Keratinocyte (primary cell): ENCODE results near the gene MAT1A. TPM values are rescaled to one million over a fixed set of nuclear protein-coding genes. Genes with fewer than 3 reads are reported as not detected.

ENCODE experiments used
- DNase-seq: peaks from one replicate; pipeline ENCODE4 v3.0.0-alpha.2; 2011; ENCODE audit warnings: low read depth, missing footprints, low spot score
- FAIRE-seq: peaks from 2 replicates; lab custom pipeline; 2011; peaks lifted over from hg19 to GRCh38; lab: Jason Lieb, UNC
- H2AFZ ChIP-seq: 2 replicates; pipeline ENCODE4 v1.6.0; 2012; ENCODE audit warnings: low read length, control low read depth, inconsistent platforms; ENCODE audit not compliant: control insufficient read depth
- H3K27ac ChIP-seq: 2 replicates; pipeline ENCODE4 v1.5.1; 2011; ENCODE audit warnings: low read length; ENCODE audit not compliant: control insufficient read depth, insufficient read depth
- H3K27me3 ChIP-seq: 3 replicates; pipeline ENCODE4 v1.6.0; 2011; ENCODE audit warnings: low read length; ENCODE audit not compliant: control insufficient read depth, insufficient read depth; ENCODE audit errors: extremely low read depth
- H3K36me3 ChIP-seq, 2 experiments: 2 replicates in 1 of 2; 3 replicates in 1 of 2; pipeline ENCODE4 v1.5.1; 2011; ENCODE audit warnings: low read length in 2 of 2, mild to moderate bottlenecking in 1 of 2; ENCODE audit not compliant: control insufficient read depth in 2 of 2, insufficient read depth in 2 of 2; ENCODE audit errors: extremely low read depth in 1 of 2
- H3K4me1 ChIP-seq: 3 replicates; pipeline ENCODE4 v1.5.1; 2011; ENCODE audit warnings: low read length; ENCODE audit not compliant: control insufficient read depth, insufficient read depth; ENCODE audit errors: extremely low read depth
- H3K4me2 ChIP-seq: 3 replicates; pipeline ENCODE4 v1.6.0; 2011; ENCODE audit warnings: low read depth, low read length; ENCODE audit not compliant: control insufficient read depth, insufficient read depth; ENCODE audit errors: extremely low read depth
- H3K4me3 ChIP-seq, 3 experiments: fragments of 200-600 bp in 1 of 3; sonication (generic) in 1 of 3; 2 replicates in 2 of 3; 3 replicates in 1 of 3; pipeline ENCODE4 v1.5.1; 2011 to 2016; ENCODE audit warnings: low read length in 3 of 3, mild to moderate bottlenecking in 3 of 3, control low read depth in 2 of 3, inconsistent platforms in 1 of 3, low read depth in 1 of 3, mixed read lengths in 1 of 3, mixed run types in 1 of 3, moderate library complexity in 1 of 3; ENCODE audit not compliant: control insufficient read depth in 2 of 3, insufficient read depth in 2 of 3; ENCODE audit errors: extremely low read depth in 1 of 3
- H3K79me2 ChIP-seq: 2 replicates; pipeline ENCODE4 v1.6.0; 2012; ENCODE audit warnings: low read length; ENCODE audit not compliant: control insufficient read depth, insufficient read depth
- H3K9ac ChIP-seq: 3 replicates; pipeline ENCODE4 v1.6.0; 2011; ENCODE audit warnings: low read length; ENCODE audit not compliant: control insufficient read depth, insufficient read depth; ENCODE audit errors: extremely low read depth
- H3K9me1 ChIP-seq: 3 replicates; pipeline ENCODE4 v1.6.0; 2011; ENCODE audit warnings: low read length; ENCODE audit not compliant: control insufficient read depth, insufficient read depth; ENCODE audit errors: extremely low read depth
- H3K9me3 ChIP-seq: 2 replicates; pipeline ENCODE4 v1.5.1; 2012; ENCODE audit warnings: low read depth, low read length; ENCODE audit not compliant: control insufficient read depth
- H4K20me1 ChIP-seq: 3 replicates; pipeline ENCODE4 v1.6.0; 2011; ENCODE audit warnings: low read length; ENCODE audit not compliant: control insufficient read depth, insufficient read depth; ENCODE audit errors: extremely low read depth
- EZH2 ChIP-seq: IDR thresholded peaks from one replicate; pipeline ENCODE4 v1.6.1; 2012; ENCODE audit warnings: inconsistent platforms, mild to moderate bottlenecking, low read length, moderate library complexity
- dilution Hi-C: fragments of 300-500 bp; cut with MboI; formaldehyde crosslinking; loops from one replicate; pipeline ENCODE4 v1.7.0; 2020; ENCODE audit warnings: low sequenced_read_pairs; ENCODE audit not compliant: extremely low pct_ligation_motif_present
- polyA plus RNA-seq, 5 experiments: library from polyadenylated mRNA; depleted of rRNA in 3 of 5; stranded (reverse) in 3 of 5; stranded (forward) in 1 of 5; unstranded in 1 of 5; fragments of >200 nt; gene quantifications; 1 replicate in 1 of 5; 2 replicates in 3 of 5; 3 replicates in 1 of 5; pipeline versions ENCODE4 v1.2.1 to v1.2.3, GENCODE V29; 2011 to 2012; ENCODE audit warnings: missing spikeins in 2 of 5, low read depth in 1 of 5, low replicate concordance in 1 of 5
- TF ChIP-seq, protein P1 (sequence below), 3 experiments: IDR thresholded peaks in 1 of 3; conservative IDR thresholded peaks in 1 of 3; optimal IDR thresholded peaks in 1 of 3; 2 replicates in 2 of 3; 3 replicates in 1 of 3; pipeline versions ENCODE3 to v1.5.1; 2011; ENCODE audit warnings: low read length in 3 of 3, mild to moderate bottlenecking in 3 of 3, moderate library complexity in 2 of 3, control low read depth in 1 of 3, inconsistent platforms in 1 of 3; ENCODE audit not compliant: insufficient read depth in 2 of 3; ENCODE audit errors: extremely low read depth in 1 of 3

Gene MAT1A
- polyA plus RNA-seq, 1 donor (not counting 4 experiments of a cell fraction or from before 2014, with no cell fraction given), result 0.37 TPM

DNA sequence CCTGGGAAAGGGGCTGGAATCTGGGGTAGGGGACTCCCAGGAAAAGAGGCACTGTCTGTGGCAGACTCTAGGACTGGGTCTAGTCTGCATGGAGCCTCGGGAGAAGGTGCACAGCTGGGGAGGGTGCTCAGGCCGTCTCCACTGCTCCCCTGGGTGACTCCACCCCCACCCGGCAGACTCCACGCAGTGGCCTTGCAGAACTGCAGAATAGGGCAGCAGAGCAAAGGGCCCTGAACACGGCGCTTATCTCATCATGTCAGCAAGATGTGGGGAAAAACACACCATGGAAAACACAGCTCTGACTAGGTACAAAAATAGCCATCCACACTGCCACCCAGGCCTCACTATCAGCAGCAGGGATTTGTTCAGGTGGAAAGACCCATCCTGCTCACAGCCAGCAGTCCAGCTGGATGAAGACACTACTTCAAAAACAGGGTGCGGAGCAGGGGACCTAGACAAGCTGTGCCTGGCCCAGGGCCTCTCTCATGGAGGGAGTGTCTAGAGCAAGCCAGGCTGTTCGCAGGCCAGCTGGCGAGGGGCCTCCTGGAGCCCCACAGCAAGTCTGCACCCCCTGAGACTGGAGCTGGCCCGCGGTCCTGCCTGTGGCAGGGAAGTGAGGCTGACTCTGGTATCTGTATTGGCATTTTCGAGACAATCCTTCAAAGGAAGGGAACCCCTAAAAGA, 11.7 kb downstream of the MAT1A start:
- H3K9me1 ChIP-seq, result no peaks in the 10 kb centered on the region
- dilution Hi-C loops, result no loop called here
- no peaks in the 10 kb centered on the region for H4K20me1 ChIP-seq
- no peak overlapping the region for H3K4me2 ChIP-seq
- DNase-seq (no peak), FAIRE-seq (no peak)
- no peak overlapping the region for H3K27ac ChIP-seq
- TF ChIP-seq EZH2, result no peak
- TF ChIP-seq, protein P1, sequence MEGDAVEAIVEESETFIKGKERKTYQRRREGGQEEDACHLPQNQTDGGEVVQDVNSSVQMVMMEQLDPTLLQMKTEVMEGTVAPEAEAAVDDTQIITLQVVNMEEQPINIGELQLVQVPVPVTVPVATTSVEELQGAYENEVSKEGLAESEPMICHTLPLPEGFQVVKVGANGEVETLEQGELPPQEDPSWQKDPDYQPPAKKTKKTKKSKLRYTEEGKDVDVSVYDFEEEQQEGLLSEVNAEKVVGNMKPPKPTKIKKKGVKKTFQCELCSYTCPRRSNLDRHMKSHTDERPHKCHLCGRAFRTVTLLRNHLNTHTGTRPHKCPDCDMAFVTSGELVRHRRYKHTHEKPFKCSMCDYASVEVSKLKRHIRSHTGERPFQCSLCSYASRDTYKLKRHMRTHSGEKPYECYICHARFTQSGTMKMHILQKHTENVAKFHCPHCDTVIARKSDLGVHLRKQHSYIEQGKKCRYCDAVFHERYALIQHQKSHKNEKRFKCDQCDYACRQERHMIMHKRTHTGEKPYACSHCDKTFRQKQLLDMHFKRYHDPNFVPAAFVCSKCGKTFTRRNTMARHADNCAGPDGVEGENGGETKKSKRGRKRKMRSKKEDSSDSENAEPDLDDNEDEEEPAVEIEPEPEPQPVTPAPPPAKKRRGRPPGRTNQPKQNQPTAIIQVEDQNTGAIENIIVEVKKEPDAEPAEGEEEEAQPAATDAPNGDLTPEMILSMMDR (optimal IDR thresholded peaks at IDR 0.05 in 1 of 3, IDR thresholded peaks at IDR 0.05 in 1 of 3, conservative IDR thresholded peaks at IDR 0.05 in 1 of 3; ENCODE audit: extremely low read depth in 1 of 3, insufficient read depth in 2 of 3, low read length in 3 of 3), result no peak
- H3K4me1 ChIP-seq, result no peaks in the 10 kb centered on the region
- H3K36me3 ChIP-seq, result no peaks in the 10 kb centered on the region
- H3K79me2 ChIP-seq, result no peaks in the 10 kb centered on the region
- H3K4me3 ChIP-seq, result no peak overlapping the region
- no peak overlapping the region for H3K9ac ChIP-seq
- no peaks in the 10 kb centered on the region for H3K27me3 ChIP-seq
- H2AFZ ChIP-seq, result no peak overlapping the region
- H3K9me3 ChIP-seq, result no peaks in the 10 kb centered on the region

DNA sequence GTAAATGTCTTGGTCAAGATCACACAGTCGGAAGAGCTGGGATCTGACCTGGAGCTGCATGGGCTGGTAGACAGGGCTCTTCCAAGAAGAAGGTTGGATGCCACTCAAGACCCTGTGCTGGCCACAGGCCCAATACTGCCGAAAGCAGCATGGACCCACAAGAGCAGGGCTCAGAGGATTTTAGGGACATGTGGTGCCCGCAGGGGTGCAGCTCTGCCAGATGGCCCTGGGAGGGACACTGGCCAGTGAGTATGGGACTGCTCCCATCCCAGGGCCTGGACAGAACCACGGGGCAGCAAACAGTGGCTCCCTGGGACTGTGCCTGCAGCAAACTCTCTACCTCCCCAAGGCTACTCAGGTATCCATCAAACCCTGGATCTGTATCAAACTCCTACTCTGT, 12.4 kb downstream of the MAT1A start:
- H3K79me2 ChIP-seq, result no peaks in the 10 kb centered on the region
- no peak for TF ChIP-seq EZH2
- TF ChIP-seq, protein P1 (optimal IDR thresholded peaks at IDR 0.05 in 1 of 3, IDR thresholded peaks at IDR 0.05 in 1 of 3, conservative IDR thresholded peaks at IDR 0.05 in 1 of 3; ENCODE audit: extremely low read depth in 1 of 3, insufficient read depth in 2 of 3, low read length in 3 of 3), result no peak
- no peaks in the 10 kb centered on the region for H3K27me3 ChIP-seq
- no peak overlapping the region for H2AFZ ChIP-seq
- H3K4me3 ChIP-seq, result no peak overlapping the region
- FAIRE-seq (no peak), DNase-seq (no peak)
- no peak overlapping the region for H3K4me2 ChIP-seq
- dilution Hi-C loops, result no loop called here
- H4K20me1 ChIP-seq, result no peaks in the 10 kb centered on the region
- no peaks in the 10 kb centered on the region for H3K36me3 ChIP-seq
- no peaks in the 10 kb centered on the region for H3K4me1 ChIP-seq
- H3K9me1 ChIP-seq, result no peaks in the 10 kb centered on the region
- H3K9me3 ChIP-seq, result no peaks in the 10 kb centered on the region
- H3K27ac ChIP-seq, result no peak overlapping the region
- H3K9ac ChIP-seq, result no peak overlapping the region
